Panc1 (cell line): Measurements from ENCODE around the gene RPP14. TPM values are rescaled to one million over a fixed set of nuclear protein-coding genes. Genes with fewer than 3 reads are reported as not detected.

ENCODE experiments used
- ATAC-seq: fragments of 200-7000 bp; cut with Tn5 transposase; 2 replicates; pipeline ENCODE4 v1.9.1; 2020; ENCODE audit warnings: mild to moderate bottlenecking, moderate library complexity
- BruUV-seq: library from RNA; stranded (reverse); fragments of 400-500 nt; replicated peaks from 2 replicates; lab custom pipeline; 2021; lab: Mats Ljungman, UMichigan
- CTCF ChIA-PET: fragments of 300-600 bp; sonication (Branson Sonifier 250); formaldehyde crosslinking; loops from one replicate; lab custom pipeline; 2022; ENCODE audit warnings: antibody characterized with exemption; lab: Charles Lee
- POLR2A ChIA-PET: fragments of 300-600 bp; sonication (Branson Sonifier 250); formaldehyde crosslinking; loops from one replicate; lab custom pipeline; 2022; ENCODE audit warnings: antibody characterized with exemption; lab: Charles Lee
- DNase-seq: peaks from one replicate; pipeline ENCODE4 v3.0.0-alpha.2; 2010; ENCODE audit warnings: low read depth, low spot score
- H3K27ac ChIP-seq: 2 replicates; pipeline ENCODE4 v1.5.1; 2011; ENCODE audit warnings: mild to moderate bottlenecking, low read length, inconsistent platforms
- H3K27me3 ChIP-seq: fragments of 200-500 bp; sonication (Bioruptor generic); 2 replicates; pipeline ENCODE4 v1.6.0; 2014; ENCODE audit warnings: low read length, inconsistent platforms; ENCODE audit not compliant: control insufficient read depth, insufficient read depth
- H3K36me3 ChIP-seq: fragments of 200-500 bp; sonication (Bioruptor generic); 2 replicates; pipeline ENCODE4 v1.5.1; 2014; ENCODE audit warnings: inconsistent platforms, mild to moderate bottlenecking, low read length, moderate library complexity; ENCODE audit not compliant: control insufficient read depth, insufficient read depth
- H3K4me1 ChIP-seq: 2 replicates; pipeline ENCODE4 v1.5.1; 2011; ENCODE audit warnings: inconsistent platforms, mild to moderate bottlenecking, low read length, moderate library complexity; ENCODE audit not compliant: control insufficient read depth, insufficient read depth
- H3K4me3 ChIP-seq, 2 experiments: 2 replicates each; pipeline ENCODE4 v1.5.1; 2011 to 2012; ENCODE audit warnings: low read depth in 2 of 2, low read length in 2 of 2, mild to moderate bottlenecking in 2 of 2, inconsistent platforms in 1 of 2, moderate library complexity in 1 of 2
- H3K9me3 ChIP-seq: fragments of 200-500 bp; sonication (Bioruptor generic); 2 replicates; pipeline ENCODE4 v1.5.1; 2014; ENCODE audit warnings: low read depth, mild to moderate bottlenecking, inconsistent platforms, low read length, moderate library complexity; ENCODE audit not compliant: control insufficient read depth, insufficient read depth
- CTCF ChIP-seq: fragments of 450-650 bp; IDR thresholded peaks from 2 replicates; pipeline ENCODE4 v1.5.1; 2017; ENCODE audit warnings: mild to moderate bottlenecking
- POLR2AphosphoS5 ChIP-seq: IDR thresholded peaks from 2 replicates; pipeline ENCODE4 v1.6.1; 2012; ENCODE audit warnings: mild to moderate bottlenecking, low read depth, low read length, moderate library complexity
- SIN3A ChIP-seq: IDR thresholded peaks from 2 replicates; pipeline ENCODE4 v1.6.1; 2012; ENCODE audit warnings: low read depth, mild to moderate bottlenecking, low read length, moderate library complexity, borderline replicate concordance; ENCODE audit not compliant: insufficient read depth
- TCF7L2 ChIP-seq: IDR thresholded peaks from 2 replicates; pipeline ENCODE4 v1.6.1; 2011; ENCODE audit warnings: mild to moderate bottlenecking, low read depth, low read length, inconsistent platforms
- in situ Hi-C: cut with HindIII; loops from 2 replicates; pipeline ENCODE4 v1.10.0; 2016; ENCODE audit warnings: low sequenced_read_pairs, low pct_unique_long_range_greater_than_20kb
- intact Hi-C: fragments of 100-400 bp; cut with micrococcal nuclease; formaldehyde crosslinking; loops from one replicate; pipeline ENCODE4 v1.10.0; 2022; ENCODE audit not compliant: unreplicated experiment
- total RNA-seq: library from RNA; stranded (reverse); gene quantifications from one replicate; pipeline ENCODE4 v1.2.1, GENCODE V29; 2021; ENCODE audit not compliant: unreplicated experiment
- TF ChIP-seq, protein P1 (sequence below), 2 experiments: IDR thresholded peaks; 2 replicates each; pipeline ENCODE4 v1.6.1; 2011 to 2012; ENCODE audit warnings: low read depth in 2 of 2, control low read depth in 1 of 2, low read length in 1 of 2, mild to moderate bottlenecking in 1 of 2, moderate library complexity in 1 of 2; ENCODE audit not compliant: insufficient read depth in 1 of 2

The RPP14 gene
- total RNA-seq, 1 experiment from 2014 or later, result 16.4 TPM

- ChIA-PET CTCF (no interaction called here), POLR2A (no interaction called here)
- DNase-seq (no peak), ATAC-seq (no peak)
- Histone ChIP-seq H3K27me3 (no peaks in the 10 kb centered on the region), H3K27ac (no peak overlapping the region), H3K4me3 (no peak overlapping the region), H3K9me3 (no peaks in the 10 kb centered on the region), H3K36me3 (no peaks in the 10 kb centered on the region), H3K4me1 (no peaks in the 10 kb centered on the region)
- TF ChIP-seq POLR2AphosphoS5 (no peak), CTCF (no peak), TCF7L2 (no peak), SIN3A (no peak)
- TF ChIP-seq, protein P1, sequence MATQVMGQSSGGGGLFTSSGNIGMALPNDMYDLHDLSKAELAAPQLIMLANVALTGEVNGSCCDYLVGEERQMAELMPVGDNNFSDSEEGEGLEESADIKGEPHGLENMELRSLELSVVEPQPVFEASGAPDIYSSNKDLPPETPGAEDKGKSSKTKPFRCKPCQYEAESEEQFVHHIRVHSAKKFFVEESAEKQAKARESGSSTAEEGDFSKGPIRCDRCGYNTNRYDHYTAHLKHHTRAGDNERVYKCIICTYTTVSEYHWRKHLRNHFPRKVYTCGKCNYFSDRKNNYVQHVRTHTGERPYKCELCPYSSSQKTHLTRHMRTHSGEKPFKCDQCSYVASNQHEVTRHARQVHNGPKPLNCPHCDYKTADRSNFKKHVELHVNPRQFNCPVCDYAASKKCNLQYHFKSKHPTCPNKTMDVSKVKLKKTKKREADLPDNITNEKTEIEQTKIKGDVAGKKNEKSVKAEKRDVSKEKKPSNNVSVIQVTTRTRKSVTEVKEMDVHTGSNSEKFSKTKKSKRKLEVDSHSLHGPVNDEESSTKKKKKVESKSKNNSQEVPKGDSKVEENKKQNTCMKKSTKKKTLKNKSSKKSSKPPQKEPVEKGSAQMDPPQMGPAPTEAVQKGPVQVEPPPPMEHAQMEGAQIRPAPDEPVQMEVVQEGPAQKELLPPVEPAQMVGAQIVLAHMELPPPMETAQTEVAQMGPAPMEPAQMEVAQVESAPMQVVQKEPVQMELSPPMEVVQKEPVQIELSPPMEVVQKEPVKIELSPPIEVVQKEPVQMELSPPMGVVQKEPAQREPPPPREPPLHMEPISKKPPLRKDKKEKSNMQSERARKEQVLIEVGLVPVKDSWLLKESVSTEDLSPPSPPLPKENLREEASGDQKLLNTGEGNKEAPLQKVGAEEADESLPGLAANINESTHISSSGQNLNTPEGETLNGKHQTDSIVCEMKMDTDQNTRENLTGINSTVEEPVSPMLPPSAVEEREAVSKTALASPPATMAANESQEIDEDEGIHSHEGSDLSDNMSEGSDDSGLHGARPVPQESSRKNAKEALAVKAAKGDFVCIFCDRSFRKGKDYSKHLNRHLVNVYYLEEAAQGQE (IDR thresholded peaks at IDR 0.05; ENCODE audit: insufficient read depth in 1 of 2, low read depth in 2 of 2, low read length in 1 of 2), result no peak
- intact Hi-C loops, result no loop called here
- BruUV-seq, result no TSS peak
- in situ Hi-C loops, result no loop called here
Measured at GRCh38 chr3:58357402-58357801, 51.4 kb downstream of the RPP14 start.

GRCh38 chr3:58358092-58358491 is 52.0 kb downstream of the RPP14 start:
- CTCF ChIA-PET, result no interaction called here

More at GRCh38 chr3:58358092-58358491, 52.0 kb downstream of the RPP14 start:
- no peak overlapping the region for H3K27ac ChIP-seq
- BruUV-seq, result no TSS peak
- no peaks in the 10 kb centered on the region for H3K36me3 ChIP-seq
- POLR2A ChIA-PET, result no interaction called here
- intact Hi-C loops (no loop called here), in situ Hi-C loops (no loop called here)
- no peaks in the 10 kb centered on the region for H3K4me1 ChIP-seq
- no peak for DNase-seq
- H3K4me3 ChIP-seq, result no peak overlapping the region
- TF ChIP-seq SIN3A (no peak), TCF7L2 (no peak), POLR2AphosphoS5 (no peak), CTCF (no peak)
- TF ChIP-seq, protein P1 (IDR thresholded peaks at IDR 0.05; ENCODE audit: insufficient read depth in 1 of 2, low read depth in 2 of 2, low read length in 1 of 2), result no peak
- H3K27me3 ChIP-seq, result no peaks in the 10 kb centered on the region
- no peaks in the 10 kb centered on the region for H3K9me3 ChIP-seq
- no peak for ATAC-seq
